ENCODE data around the gene MRFAP1.

GRCh38 chr4:6647169-6647568 is 6.7 kb downstream of the MRFAP1 start:
- TF ChIP-seq POLR2A (IDR thresholded peaks at IDR 0.05; ENCODE audit: low read length), result no peak
- TF ChIP-seq GATA1 (IDR thresholded peaks at IDR 0.05; ENCODE audit: low read depth, low read length), result no peak

Data from erythroblast (primary cell).